HG03045 (cell line): ENCODE results near the gene ARSB.
A peak's percentile ranks its signal among the peaks of the same experiment; 100 is the strongest.
"Not testable (repeated sequence)": the region's sequence is repeated elsewhere in the genome, so short reads cannot be mapped to it uniquely, and the experiment has no call there.

Source experiments
- ATAC-seq: cut with Tn5 transposase; IDR thresholded peaks from one replicate; pipeline ENCODE4 v1.9.1; 2021; ENCODE audit warnings: mild to moderate bottlenecking, moderate library complexity; ENCODE audit not compliant: unreplicated experiment

ARSB gene

DNA sequence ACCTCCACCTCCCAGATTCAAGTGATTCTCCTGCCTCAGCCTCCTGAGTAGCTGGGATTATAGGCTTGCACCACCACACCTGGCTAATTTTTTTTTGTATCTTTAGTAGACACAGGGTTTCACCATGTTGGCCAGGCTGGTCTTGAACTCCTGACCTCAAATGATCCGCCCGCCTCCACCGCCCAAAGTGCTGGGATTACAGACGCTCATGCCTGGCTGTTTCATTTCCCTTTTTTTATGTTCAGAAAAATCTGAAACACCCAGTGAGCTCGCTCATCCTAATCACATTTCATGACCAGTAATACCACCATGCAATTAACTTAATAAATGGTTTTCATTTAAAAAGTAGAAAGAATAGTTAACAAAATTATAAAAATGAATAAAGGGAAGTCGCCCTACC lies 252.4 kb downstream of the ARSB start:
- ATAC-seq = not testable (repeated sequence)

DNA sequence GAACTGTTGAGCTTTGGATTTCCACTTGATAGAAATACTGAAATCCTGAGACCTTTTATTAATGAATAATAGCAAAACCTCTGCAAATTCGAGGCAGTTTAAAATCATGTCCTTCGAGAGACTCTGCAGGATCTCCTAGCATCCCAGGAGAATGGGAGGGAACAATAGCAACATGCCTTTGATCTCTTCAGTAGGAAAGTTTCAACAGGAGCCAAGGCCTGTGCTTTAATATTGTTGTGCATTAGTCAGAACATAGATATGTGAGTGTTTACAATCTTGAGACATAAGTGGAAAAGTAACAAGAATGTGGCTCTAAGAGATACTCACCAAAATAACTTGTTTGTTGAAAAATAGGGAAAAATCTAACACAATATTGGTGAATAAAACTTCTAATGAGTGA lies 253.2 kb downstream of the ARSB start:
- no peak for ATAC-seq

DNA sequence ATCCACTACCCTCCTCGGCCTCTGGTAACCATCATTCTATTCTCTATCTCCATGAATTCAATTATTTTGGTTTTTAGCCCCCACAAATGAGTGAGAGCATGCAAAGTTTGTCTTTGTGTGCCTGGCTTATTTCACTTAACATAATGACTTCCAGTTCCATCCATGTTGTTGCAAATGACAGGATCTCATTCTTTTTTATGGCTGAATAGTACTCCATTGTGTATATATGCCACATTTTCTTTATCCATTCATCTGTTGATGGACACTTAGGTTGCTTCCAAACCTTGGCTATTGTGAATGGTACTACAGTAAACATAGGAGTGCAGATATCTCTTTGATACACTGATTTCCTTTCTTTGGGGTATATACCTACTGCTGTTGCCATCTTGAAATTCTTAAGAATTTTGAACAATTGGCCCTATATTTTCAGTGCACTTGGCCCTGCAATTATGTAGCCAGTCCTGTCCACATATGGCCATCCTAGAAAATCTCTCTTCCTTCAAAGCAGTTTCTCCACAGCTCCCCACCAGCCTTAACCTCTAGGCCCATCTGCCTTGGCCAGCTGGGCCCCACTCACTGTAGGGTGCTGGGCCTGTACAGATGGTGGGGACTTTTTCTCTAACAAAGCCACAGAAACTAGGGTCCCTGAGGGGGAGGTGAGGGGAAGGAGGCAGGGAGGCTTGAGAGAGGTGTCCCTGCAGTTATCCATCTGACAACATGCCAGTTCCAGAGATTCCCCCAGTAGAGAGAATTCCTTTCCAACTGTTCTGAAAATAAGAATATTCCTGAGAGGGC lies 254.6 kb downstream of the ARSB start:
- ATAC-seq = no peak

DNA sequence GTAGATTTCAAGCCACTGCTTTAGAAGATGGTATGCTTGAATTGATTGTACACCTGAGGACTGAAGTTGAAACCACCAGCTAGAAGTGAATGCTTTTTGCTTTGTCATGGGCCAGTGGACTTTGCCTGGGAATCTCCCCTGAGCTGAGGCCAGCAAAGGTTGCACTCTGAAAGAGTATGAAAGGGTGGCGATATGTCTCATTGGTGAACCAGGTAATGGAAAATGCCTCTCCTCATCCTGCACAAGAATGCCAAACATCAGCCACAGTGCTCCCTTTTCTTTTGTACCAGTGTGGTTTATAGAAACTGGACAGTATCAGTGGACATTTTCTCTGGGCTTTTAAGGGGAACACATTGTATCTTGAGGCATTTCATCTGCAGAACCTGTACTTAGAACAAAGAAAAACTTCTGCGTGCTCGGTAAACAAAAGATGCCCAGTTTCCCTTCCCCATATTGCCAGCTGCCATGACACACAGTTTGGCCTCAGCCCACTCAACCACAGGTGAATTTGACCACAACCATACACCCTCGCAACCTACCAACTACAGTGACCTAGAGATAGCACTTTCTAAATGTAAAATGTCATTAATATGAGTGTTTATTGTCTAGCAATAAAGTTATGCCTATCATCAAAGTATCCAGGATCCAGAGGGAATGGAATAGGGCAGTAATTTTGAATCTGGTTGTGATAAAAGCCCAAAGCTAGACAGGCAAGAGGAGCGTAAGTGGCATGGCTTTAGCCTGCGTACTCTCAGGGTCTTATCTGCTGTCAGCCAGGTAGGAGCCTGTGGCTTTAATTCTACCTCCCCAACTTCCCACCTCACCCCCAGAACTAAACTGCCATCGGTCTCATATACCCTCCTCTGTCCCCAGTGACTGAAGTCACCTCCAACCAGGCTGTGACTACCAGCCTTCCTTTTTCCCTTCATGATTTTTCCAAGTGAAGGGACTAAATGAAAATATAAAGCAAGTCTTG lies 257.0 kb downstream of the ARSB start:
- ATAC-seq = peak; percentile 83
